ENCODE data around the gene NDUFA13. TPM values are rescaled to one million over a fixed set of nuclear protein-coding genes. Genes with fewer than 3 reads are reported as not detected.

NDUFA13 gene
- total and polyA plus RNA-seq, 12 donors: 856 to 1,278 (median 1,153) TPM

DNA sequence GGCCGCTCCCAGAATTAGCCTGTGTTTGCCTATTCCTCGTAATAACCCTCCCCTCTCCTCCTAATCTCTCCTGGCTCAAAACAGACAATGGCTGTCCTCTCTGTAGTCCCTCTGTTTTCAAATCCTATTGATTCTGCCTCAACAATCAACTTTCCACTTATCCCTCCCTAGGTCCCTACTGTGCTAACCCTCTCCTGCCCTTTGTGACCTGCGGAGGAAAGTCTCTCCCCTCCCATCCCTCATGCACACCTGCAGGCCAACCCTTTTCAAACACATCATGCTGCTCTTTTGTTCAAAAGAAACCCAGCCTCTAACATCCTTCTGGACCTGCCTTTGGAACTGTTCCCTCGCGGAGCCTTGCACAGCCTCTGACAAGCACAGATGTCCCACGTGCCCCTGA lies 59.4 kb downstream of the NDUFA13 start:
- ATAC-seq: no peak
- Histone ChIP-seq H3K27ac (no peak overlapping the region), H3K4me3 (no peak overlapping the region), H3K4me1 (no peaks in the 10 kb centered on the region), H3K9me3 (no peaks in the 10 kb centered on the region), H3K36me3 (no peaks in the 10 kb centered on the region), H3K27me3 (no peaks in the 10 kb centered on the region)
- no peak for DNase-seq
- TF ChIP-seq, protein P1, sequence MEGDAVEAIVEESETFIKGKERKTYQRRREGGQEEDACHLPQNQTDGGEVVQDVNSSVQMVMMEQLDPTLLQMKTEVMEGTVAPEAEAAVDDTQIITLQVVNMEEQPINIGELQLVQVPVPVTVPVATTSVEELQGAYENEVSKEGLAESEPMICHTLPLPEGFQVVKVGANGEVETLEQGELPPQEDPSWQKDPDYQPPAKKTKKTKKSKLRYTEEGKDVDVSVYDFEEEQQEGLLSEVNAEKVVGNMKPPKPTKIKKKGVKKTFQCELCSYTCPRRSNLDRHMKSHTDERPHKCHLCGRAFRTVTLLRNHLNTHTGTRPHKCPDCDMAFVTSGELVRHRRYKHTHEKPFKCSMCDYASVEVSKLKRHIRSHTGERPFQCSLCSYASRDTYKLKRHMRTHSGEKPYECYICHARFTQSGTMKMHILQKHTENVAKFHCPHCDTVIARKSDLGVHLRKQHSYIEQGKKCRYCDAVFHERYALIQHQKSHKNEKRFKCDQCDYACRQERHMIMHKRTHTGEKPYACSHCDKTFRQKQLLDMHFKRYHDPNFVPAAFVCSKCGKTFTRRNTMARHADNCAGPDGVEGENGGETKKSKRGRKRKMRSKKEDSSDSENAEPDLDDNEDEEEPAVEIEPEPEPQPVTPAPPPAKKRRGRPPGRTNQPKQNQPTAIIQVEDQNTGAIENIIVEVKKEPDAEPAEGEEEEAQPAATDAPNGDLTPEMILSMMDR (IDR thresholded peaks at IDR 0.05): no peak
- intact Hi-C loops (cut with DNase I): no loop called here
- 76 to 77% methylated on average over 6 of the region's 6 CpGs for WGBS, 2 donors

Other genes with a start within 250 kb of the NDUFA13 start
- 1 to 10 TPM in 4 of 10 donors, under 1 TPM in 6; 0.17 to 2.1 (median 0.64) TPM for gene TM6SF2, start 242.9 kb upstream of the NDUFA13 start, total RNA-seq
- gene TM6SF2, start 242.9 kb upstream of the NDUFA13 start, polyA plus RNA-seq: under 1 TPM; 0.20 to 0.66 TPM
- gene SUGP1, start 195.7 kb upstream of the NDUFA13 start, total RNA-seq: 10 to 100 TPM; 33.6 to 50.2 (median 44.8) TPM
- 10 to 100 TPM; 30.1 to 32.0 TPM for gene SUGP1, start 195.7 kb upstream of the NDUFA13 start, polyA plus RNA-seq
- gene MAU2, start 195.4 kb upstream of the NDUFA13 start, total RNA-seq: 10 to 100 TPM; 29.3 to 48.6 (median 36.7) TPM
- gene MAU2, start 195.4 kb upstream of the NDUFA13 start, polyA plus RNA-seq: 10 to 100 TPM; 11.2 to 39.4 TPM
- 10 to 100 TPM; 22.1 to 48.5 (median 26.0) TPM for gene GATAD2A, start 110.5 kb upstream of the NDUFA13 start, total RNA-seq
- 10 to 100 TPM in 1 of 2 donors, 1 to 10 TPM in 1; 7.5 to 13.3 TPM for gene GATAD2A, start 110.5 kb upstream of the NDUFA13 start, polyA plus RNA-seq
- 1 to 10 TPM in 1 of 10 donors, under 1 TPM in 8, not detected in 1; 0.23 to 1.2 (median 0.45) TPM for gene TSSK6, start 677 bp upstream of the NDUFA13 start, total RNA-seq
- gene TSSK6, start 677 bp upstream of the NDUFA13 start, polyA plus RNA-seq: under 1 TPM; 0.29 to 0.49 TPM
- gene YJEFN3, start 12.7 kb downstream of the NDUFA13 start, total RNA-seq: 1 to 10 TPM; 2.1 to 4.1 (median 2.4) TPM
- 10 to 100 TPM in 1 of 2 donors, 1 to 10 TPM in 1; 4.0 to 13.1 TPM for gene YJEFN3, start 12.7 kb downstream of the NDUFA13 start, polyA plus RNA-seq
- under 1 TPM in 8 of 10 donors, not detected in 2; 0.09 to 0.61 (median 0.23) TPM for gene CILP2, start 22.0 kb downstream of the NDUFA13 start, total RNA-seq
- under 1 TPM; 0.07 to 0.23 TPM for gene CILP2, start 22.0 kb downstream of the NDUFA13 start, polyA plus RNA-seq
- gene PBX4, start 102.5 kb downstream of the NDUFA13 start, total RNA-seq: 1 to 10 TPM in 1 of 10 donors, under 1 TPM in 2, not detected in 7; 0.25 to 1.2 (median 0.36) TPM
- gene PBX4, start 102.5 kb downstream of the NDUFA13 start, polyA plus RNA-seq: under 1 TPM; 0.06 to 0.51 TPM
- 1 to 10 TPM in 3 of 10 donors, under 1 TPM in 6, not detected in 1; 0.25 to 1.9 (median 0.94) TPM for gene LPAR2, start 112.0 kb downstream of the NDUFA13 start, total RNA-seq
- gene LPAR2, start 112.0 kb downstream of the NDUFA13 start, polyA plus RNA-seq: 1 to 10 TPM in 1 of 2 donors, under 1 TPM in 1; 0.52 to 1.2 TPM
- gene GMIP, start 127.4 kb downstream of the NDUFA13 start, total RNA-seq: 10 to 100 TPM in 1 of 10 donors, 1 to 10 TPM in 9; 1.4 to 11.8 (median 2.4) TPM
- 1 to 10 TPM; 1.6 to 2.5 TPM for gene GMIP, start 127.4 kb downstream of the NDUFA13 start, polyA plus RNA-seq
- gene ATP13A1, start 147.5 kb downstream of the NDUFA13 start, total RNA-seq: 10 to 100 TPM; 12.3 to 28.2 (median 18.4) TPM
- gene ATP13A1, start 147.5 kb downstream of the NDUFA13 start, polyA plus RNA-seq: 10 to 100 TPM; 23.2 to 34.5 TPM
- 1 to 10 TPM; 2.5 to 5.7 (median 3.8) TPM for gene ZNF101, start 152.6 kb downstream of the NDUFA13 start, total RNA-seq
- gene ZNF101, start 152.6 kb downstream of the NDUFA13 start, polyA plus RNA-seq: 1 to 10 TPM; 3.1 to 6.9 TPM
- 1 to 10 TPM; 2.8 to 6.6 (median 4.1) TPM for gene ZNF14, start 216.9 kb downstream of the NDUFA13 start, total RNA-seq
- 1 to 10 TPM; 1.8 to 3.8 TPM for gene ZNF14, start 216.9 kb downstream of the NDUFA13 start, polyA plus RNA-seq

All from heart right ventricle (tissue), 16 donors.